ENCODE results near the gene TRANK1.

The TRANK1 gene

DNA sequence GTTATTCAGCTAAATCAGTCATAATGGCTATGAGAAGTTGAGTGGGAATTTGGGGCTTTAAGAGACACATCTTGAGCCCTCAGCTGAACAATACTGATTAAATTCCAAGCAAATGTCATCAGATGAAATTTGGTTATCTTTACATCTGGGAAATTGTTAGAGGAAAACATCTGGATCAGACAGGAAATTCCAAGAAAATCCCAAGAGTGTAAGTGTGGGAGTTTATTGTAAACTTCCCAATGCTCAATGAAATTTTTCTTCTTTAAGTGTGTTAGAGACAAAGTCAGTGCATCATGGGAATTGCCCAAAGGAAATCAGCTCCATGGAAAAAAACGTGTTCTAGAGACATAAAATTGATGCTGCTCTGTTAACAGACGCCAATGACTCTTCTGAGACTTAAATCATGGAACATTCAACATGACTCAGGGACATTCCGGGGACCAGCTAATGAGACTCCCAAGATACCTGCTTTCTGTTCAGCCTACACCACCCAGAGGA, 160.7 kb downstream of the TRANK1 start:
- Histone ChIP-seq H3K9ac (no peak overlapping the region), H4K20me1 (ENCODE audit: insufficient read depth) (no peaks in the 10 kb centered on the region), H3K36me3 (ENCODE audit: insufficient read depth) (no peaks in the 10 kb centered on the region), H3K27ac (no peak overlapping the region), H3K4me2 (no peak overlapping the region), H3K4me3 (IDR thresholded peaks at IDR 0.05; ENCODE audit: insufficient read depth, low read depth, low read length) (no peak overlapping the region), H3K27me3 (ENCODE audit: insufficient read depth, low read depth) (no peaks in the 10 kb centered on the region), H3K79me2 (ENCODE audit: insufficient read depth, low read depth) (no peaks in the 10 kb centered on the region), H2AFZ (ENCODE audit: low read depth) (no peak overlapping the region), H3K4me1 (ENCODE audit: low read depth, poor library complexity, severe bottlenecking) (no peaks in the 10 kb centered on the region)
- TF ChIP-seq, protein P1, sequence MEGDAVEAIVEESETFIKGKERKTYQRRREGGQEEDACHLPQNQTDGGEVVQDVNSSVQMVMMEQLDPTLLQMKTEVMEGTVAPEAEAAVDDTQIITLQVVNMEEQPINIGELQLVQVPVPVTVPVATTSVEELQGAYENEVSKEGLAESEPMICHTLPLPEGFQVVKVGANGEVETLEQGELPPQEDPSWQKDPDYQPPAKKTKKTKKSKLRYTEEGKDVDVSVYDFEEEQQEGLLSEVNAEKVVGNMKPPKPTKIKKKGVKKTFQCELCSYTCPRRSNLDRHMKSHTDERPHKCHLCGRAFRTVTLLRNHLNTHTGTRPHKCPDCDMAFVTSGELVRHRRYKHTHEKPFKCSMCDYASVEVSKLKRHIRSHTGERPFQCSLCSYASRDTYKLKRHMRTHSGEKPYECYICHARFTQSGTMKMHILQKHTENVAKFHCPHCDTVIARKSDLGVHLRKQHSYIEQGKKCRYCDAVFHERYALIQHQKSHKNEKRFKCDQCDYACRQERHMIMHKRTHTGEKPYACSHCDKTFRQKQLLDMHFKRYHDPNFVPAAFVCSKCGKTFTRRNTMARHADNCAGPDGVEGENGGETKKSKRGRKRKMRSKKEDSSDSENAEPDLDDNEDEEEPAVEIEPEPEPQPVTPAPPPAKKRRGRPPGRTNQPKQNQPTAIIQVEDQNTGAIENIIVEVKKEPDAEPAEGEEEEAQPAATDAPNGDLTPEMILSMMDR (conservative IDR thresholded peaks at IDR 0.05; ENCODE audit: low read depth, low read length): no peak

DNA sequence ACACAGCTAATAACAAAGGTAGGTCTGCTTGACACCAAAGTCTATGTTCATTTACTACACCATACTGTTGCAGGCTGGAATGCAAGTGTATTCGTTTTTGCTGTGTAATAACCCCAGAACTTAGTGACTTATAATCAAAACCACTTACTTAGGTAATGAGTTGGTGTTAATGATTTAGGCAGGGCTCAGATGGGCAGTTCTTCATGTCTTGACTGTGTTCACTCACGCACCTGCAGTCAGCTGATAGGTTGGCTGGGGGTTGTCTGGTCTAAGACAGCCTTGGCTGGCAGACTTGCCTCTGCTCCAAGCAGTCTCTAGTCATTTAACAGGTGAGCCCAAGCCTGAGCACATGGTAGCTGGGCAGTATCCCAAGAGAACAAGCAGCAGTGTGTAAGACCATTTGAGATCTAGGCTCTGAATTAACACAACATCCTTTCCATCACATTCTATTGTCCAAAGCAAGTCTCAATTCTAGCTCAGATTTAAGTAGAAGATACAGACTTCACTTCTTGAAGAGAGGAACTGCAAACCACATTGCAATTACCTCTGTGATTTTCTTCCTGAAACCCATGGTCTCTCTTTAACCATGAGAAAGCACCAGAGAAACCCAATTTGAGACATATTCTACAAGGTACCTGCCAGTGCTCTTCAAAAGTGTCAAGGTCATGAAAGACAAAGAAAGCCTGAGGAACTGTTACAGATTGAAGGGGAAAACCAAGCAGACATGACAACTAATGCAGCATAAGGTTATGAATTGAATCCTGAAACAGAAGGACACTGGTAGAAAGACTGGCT, 167.2 kb downstream of the TRANK1 start:
- no peak overlapping the region for H3K27ac ChIP-seq
- H2AFZ ChIP-seq (ENCODE audit: low read depth): no peak overlapping the region
- TF ChIP-seq, protein P1 (conservative IDR thresholded peaks at IDR 0.05; ENCODE audit: low read depth, low read length): no peak

More for the DNA sequence above, 167.2 kb downstream of the TRANK1 start:
- no peak overlapping the region for H3K4me2 ChIP-seq
- H3K27me3 ChIP-seq (ENCODE audit: insufficient read depth, low read depth): no peaks in the 10 kb centered on the region
- no peaks in the 10 kb centered on the region for H3K4me1 ChIP-seq (ENCODE audit: low read depth, poor library complexity, severe bottlenecking)
- H4K20me1 ChIP-seq (ENCODE audit: insufficient read depth): no peaks in the 10 kb centered on the region
- H3K79me2 ChIP-seq (ENCODE audit: insufficient read depth, low read depth): no peaks in the 10 kb centered on the region
- no peak overlapping the region for H3K4me3 ChIP-seq (IDR thresholded peaks at IDR 0.05; ENCODE audit: insufficient read depth, low read depth, low read length)
- no peaks in the 10 kb centered on the region for H3K36me3 ChIP-seq (ENCODE audit: insufficient read depth)
- H3K9ac ChIP-seq: no peak overlapping the region

Measured in KMS-11 (cell line).